BE2C (cell line): ENCODE results near the gene PHB1.
"Not testable (repeated sequence)": the region's sequence is repeated elsewhere in the genome, so short reads cannot be mapped to it uniquely, and the experiment has no call there.

Experiments
- DNase-seq: peaks from one replicate; pipeline ENCODE4 v3.0.0-alpha.2; 2020
- H3K27me3 ChIP-seq: fragments of 250-450 bp; sonication (Bioruptor Pico); 2 replicates; pipeline ENCODE4 v1.5.1; 2020; ENCODE audit warnings: mild to moderate bottlenecking
- H3K36me3 ChIP-seq: fragments of 250-450 bp; sonication (Bioruptor Pico); 2 replicates; pipeline ENCODE4 v1.5.1; 2020; ENCODE audit warnings: mild to moderate bottlenecking
- H3K4me1 ChIP-seq: fragments of 250-450 bp; sonication (Bioruptor Pico); 2 replicates; pipeline ENCODE4 v1.5.1; 2020
- H3K4me3 ChIP-seq: 2 replicates; pipeline ENCODE4 v1.5.1; 2011; ENCODE audit warnings: low read depth, low read length
- H3K9me3 ChIP-seq: fragments of 250-450 bp; sonication (Bioruptor Pico); 2 replicates; pipeline ENCODE4 v1.5.1; 2020
- CTCF ChIP-seq: IDR thresholded peaks from 2 replicates; pipeline ENCODE4 v1.5.1; 2012; ENCODE audit warnings: mild to moderate bottlenecking, low read depth, low read length

The PHB1 gene

GRCh38 chr17:49370971-49371834 is 43.5 kb downstream of the PHB1 start:
- Histone ChIP-seq H3K36me3 (no peaks in the 10 kb centered on the region), H3K27me3 (no peaks in the 10 kb centered on the region), H3K9me3 (no peaks in the 10 kb centered on the region; the same call in 1 of the 2 replicates), H3K4me3 (no peak overlapping the region), H3K4me1 (no peaks in the 10 kb centered on the region)
- DNase-seq: no peak
- no peak for TF ChIP-seq CTCF

- no peak for DNase-seq
- no peaks in the 10 kb centered on the region for H3K27me3 ChIP-seq
- TF ChIP-seq CTCF: no peak
- no peaks in the 10 kb centered on the region for H3K4me1 ChIP-seq
- no peaks in the 10 kb centered on the region; the same call in 1 of the 2 replicates for H3K9me3 ChIP-seq
- H3K4me3 ChIP-seq: no peak overlapping the region
- H3K36me3 ChIP-seq: no peaks in the 10 kb centered on the region
Observed at GRCh38 chr17:49369760-49370159, 44.9 kb downstream of the PHB1 start.

GRCh38 chr17:49369089-49369488 is 45.6 kb downstream of the PHB1 start:
- DNase-seq: no peak
- Histone ChIP-seq H3K4me3 (no peak overlapping the region), H3K36me3 (no peaks in the 10 kb centered on the region), H3K9me3 (no peaks in the 10 kb centered on the region; the same call in 1 of the 2 replicates), H3K4me1 (no peaks in the 10 kb centered on the region), H3K27me3 (no peaks in the 10 kb centered on the region)
- TF ChIP-seq CTCF: no peak

- no peaks in the 10 kb centered on the region for H3K4me1 ChIP-seq
- H3K27me3 ChIP-seq: no peaks in the 10 kb centered on the region
- no peaks in the 10 kb centered on the region for H3K36me3 ChIP-seq
- no peak overlapping the region for H3K4me3 ChIP-seq
- peak; percentile 52 for DNase-seq
- no peaks in the 10 kb centered on the region; the same call in 1 of the 2 replicates for H3K9me3 ChIP-seq
- TF ChIP-seq CTCF: peak; percentile 50
Observed at GRCh38 chr17:49365667-49366066, 49.0 kb downstream of the PHB1 start.

GRCh38 chr17:49365126-49365525 is 49.6 kb downstream of the PHB1 start:
- not testable (repeated sequence) for H3K4me3 ChIP-seq, H3K27me3 ChIP-seq, DNase-seq, H3K4me1 ChIP-seq, H3K36me3 ChIP-seq, H3K9me3 ChIP-seq

- H3K4me1 ChIP-seq: no peaks in the 10 kb centered on the region
- no peak overlapping the region for H3K4me3 ChIP-seq
- no peak for TF ChIP-seq CTCF
- H3K9me3 ChIP-seq: no peaks in the 10 kb centered on the region; the same call in 1 of the 2 replicates
- H3K27me3 ChIP-seq: no peaks in the 10 kb centered on the region
- no peak for DNase-seq
- H3K36me3 ChIP-seq: no peaks in the 10 kb centered on the region
Observed at GRCh38 chr17:49364119-49364518, 50.6 kb downstream of the PHB1 start.
